ENCODE measurements around the gene DYRK3. TPM values are rescaled to one million over a fixed set of nuclear protein-coding genes. Genes with fewer than 3 reads are reported as not detected.

The DYRK3 gene
- total and polyA plus RNA-seq, 12 donors, result 4.1 to 31.1 (median 20.8) TPM

DNA sequence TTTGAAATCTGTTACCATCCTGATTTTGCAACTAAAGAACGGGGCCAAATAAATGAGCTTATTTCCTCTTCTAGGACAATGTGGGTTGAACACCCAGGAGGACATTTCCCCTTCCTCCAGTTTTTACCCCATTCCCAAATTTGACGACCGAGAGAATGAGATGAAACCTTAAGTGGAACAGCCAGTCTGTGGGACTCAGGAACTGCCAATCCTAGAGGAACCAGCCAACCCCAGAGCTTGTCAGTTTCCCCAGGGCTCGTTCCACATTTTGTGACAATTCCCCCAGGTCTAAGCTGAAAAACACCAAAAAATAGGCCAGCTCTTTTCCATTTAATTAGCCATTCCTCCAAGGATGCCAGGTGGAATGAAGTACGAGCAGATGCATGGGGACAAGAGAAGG lies 28.0 kb downstream of the DYRK3 start:
- no peak for DNase-seq
- peaks cover 0 to 7% (median 0%) of the 10 kb centered on the region in 7 donors for H3K27me3 ChIP-seq
- intact Hi-C loops (cut with DNase I), result no loop called here
- WGBS, 2 donors, result 28 to 30% methylated on average over 5 of the region's 5 CpGs
- H3K4me3 ChIP-seq, result peak overlapping the region in 5 of 10 donors; percentile 0 to 39 (median 29)
- no peaks in the 10 kb centered on the region for H3K36me3 ChIP-seq
- no peaks in the 10 kb centered on the region for H3K9me3 ChIP-seq
- peak overlapping the region; percentile 71 to 96 (median 90) for H3K27ac ChIP-seq
- peaks cover 3 to 83% (median 50%) of the 10 kb centered on the region in 9 donors for H3K4me1 ChIP-seq
- ATAC-seq, result no peak
- TF ChIP-seq, protein P1, sequence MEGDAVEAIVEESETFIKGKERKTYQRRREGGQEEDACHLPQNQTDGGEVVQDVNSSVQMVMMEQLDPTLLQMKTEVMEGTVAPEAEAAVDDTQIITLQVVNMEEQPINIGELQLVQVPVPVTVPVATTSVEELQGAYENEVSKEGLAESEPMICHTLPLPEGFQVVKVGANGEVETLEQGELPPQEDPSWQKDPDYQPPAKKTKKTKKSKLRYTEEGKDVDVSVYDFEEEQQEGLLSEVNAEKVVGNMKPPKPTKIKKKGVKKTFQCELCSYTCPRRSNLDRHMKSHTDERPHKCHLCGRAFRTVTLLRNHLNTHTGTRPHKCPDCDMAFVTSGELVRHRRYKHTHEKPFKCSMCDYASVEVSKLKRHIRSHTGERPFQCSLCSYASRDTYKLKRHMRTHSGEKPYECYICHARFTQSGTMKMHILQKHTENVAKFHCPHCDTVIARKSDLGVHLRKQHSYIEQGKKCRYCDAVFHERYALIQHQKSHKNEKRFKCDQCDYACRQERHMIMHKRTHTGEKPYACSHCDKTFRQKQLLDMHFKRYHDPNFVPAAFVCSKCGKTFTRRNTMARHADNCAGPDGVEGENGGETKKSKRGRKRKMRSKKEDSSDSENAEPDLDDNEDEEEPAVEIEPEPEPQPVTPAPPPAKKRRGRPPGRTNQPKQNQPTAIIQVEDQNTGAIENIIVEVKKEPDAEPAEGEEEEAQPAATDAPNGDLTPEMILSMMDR (IDR thresholded peaks at IDR 0.05), result no peak

DNA sequence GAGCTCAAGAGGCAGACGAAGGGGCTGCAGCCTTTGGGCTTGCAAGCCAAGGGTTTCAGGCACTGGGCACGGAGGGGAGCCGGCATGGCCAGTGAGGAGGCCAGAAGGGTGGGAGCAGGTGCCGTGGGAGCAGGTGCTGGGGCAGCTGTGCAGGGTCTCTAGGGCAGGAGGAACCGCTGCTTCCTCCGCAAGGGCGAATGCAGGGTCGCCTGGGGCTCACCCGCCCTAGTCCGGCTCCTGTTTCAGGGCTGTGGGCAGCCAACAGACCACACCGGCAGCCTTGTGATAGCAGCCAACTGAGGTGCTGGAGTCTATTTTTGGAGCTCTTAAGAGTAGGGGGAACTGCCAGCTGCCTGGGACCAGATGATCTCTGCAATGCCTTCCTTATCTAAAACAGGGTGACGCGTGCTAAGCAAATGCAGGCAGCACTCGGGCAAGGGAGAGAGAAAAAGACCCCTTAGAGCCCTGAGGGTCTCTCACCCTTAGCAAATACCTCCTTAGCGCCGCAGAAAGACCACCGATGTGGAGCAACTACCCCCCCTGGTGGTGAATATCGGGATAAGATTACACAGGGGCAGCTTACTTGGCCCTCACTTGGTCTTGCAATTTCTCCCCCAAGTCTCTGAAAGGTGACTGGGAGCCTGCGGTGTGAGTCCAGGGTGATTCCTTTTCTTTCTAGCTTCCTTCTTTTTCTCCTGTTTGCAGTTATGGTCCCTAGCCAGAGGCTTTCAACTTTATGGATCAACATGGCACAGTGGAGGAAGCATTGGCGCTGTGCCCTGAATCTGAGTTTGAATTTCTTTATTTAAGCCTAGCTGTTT lies 28.7 kb downstream of the DYRK3 start:
- Histone ChIP-seq H3K4me3 (peak overlapping the region in 7 of 10 donors; percentile 6 to 39 (median 29)), H3K4me1 (peaks cover 3 to 76% (median 44%) of the 10 kb centered on the region in 9 donors), H3K9me3 (no peaks in the 10 kb centered on the region), H3K27ac (peak overlapping the region; percentile 71 to 96 (median 90)), H3K36me3 (no peaks in the 10 kb centered on the region), H3K27me3 (peaks cover 0 to 7% (median 0%) of the 10 kb centered on the region in 7 donors)
- WGBS, 2 donors, result 7 to 9% methylated on average over 20 of the region's 20 CpGs
- peak; percentile 63 to 77 for DNase-seq
- TF ChIP-seq, protein P1 (IDR thresholded peaks at IDR 0.05), result peak; percentile 78 to 89 (median 85)
- peak; percentile 64 to 80 (median 77) for ATAC-seq
- intact Hi-C loops (cut with DNase I), result loop anchor here in 7 of 10 donors (1.0 to 2.0 kb wide), 6 partner anchors 21 to 33 kb away; partner anchors contain the start of genes MAPKAPK2 (in 2 of the 7) and DYRK3 (in 1 of the 7)

DNA sequence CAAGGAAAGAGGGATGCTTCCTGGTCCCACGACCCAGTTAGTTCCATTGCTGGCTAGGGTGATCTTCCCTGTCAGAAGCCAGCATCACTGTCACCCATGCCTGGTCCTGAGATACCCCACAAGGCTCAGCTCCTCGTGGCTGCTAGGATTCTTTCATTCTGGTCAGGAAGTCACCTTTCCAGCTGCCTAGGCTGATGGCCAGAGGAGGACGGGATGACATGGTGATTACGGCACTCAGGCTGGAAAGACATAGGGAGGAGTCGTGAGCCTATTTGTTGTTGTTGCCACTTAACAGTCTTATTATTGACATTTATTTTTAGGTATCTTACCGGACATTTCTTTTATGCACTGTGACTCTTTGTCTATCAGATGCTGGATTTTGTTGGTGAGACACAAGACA lies 29.4 kb downstream of the DYRK3 start:
- Histone ChIP-seq H3K27ac (peak overlapping the region; percentile 63 to 96 (median 90)), H3K9me3 (no peaks in the 10 kb centered on the region), H3K4me3 (peak overlapping the region in 8 of 10 donors; percentile 14 to 45 (median 30)), H3K4me1 (peaks cover 3 to 71% (median 38%) of the 10 kb centered on the region in 9 donors), H3K27me3 (peaks cover 0 to 7% (median 0%) of the 10 kb centered on the region in 7 donors), H3K36me3 (no peaks in the 10 kb centered on the region)
- TF ChIP-seq, protein P1 (IDR thresholded peaks at IDR 0.05), result no peak
- ATAC-seq (peak; percentile 41 to 75 (median 66)), DNase-seq (no peak)
- 21 to 28% methylated on average over 6 of the region's 6 CpGs for WGBS, 2 donors
- intact Hi-C loops (cut with DNase I), result loop anchor here in 9 of 10 donors (1.0 to 5.0 kb wide), 7 partner anchors 20 to 33 kb away; partner anchors contain the start of genes MAPKAPK2 (in 2 of the 9) and DYRK3 (in 1 of the 9)

DNA sequence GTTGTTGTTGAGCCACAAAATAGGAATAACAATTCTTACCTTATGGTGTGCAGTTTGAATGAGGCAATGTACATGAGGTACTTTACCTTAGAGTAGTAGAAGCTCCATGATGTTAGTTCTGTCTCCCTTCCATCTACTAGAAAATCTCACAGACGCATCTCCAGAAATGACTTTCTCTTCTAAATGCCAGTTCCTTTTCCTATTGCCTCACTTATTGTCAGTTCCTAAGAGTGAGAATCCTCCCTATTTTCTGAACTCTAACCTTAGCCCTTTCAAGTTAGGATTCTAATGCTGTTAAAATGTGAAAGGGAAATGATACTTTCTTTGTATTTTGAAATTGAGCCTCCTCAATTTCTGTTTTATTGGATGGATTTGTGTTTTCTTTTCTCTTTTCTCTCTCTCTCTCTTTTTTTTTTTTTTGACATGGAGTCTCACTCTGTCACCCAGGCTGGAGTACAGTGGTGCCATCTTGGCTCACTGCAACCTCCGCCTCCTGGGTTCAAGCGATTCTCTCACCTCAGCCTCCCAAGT lies 30.8 kb downstream of the DYRK3 start:
- Histone ChIP-seq H3K4me3 (peak overlapping the region in 8 of 10 donors; percentile 13 to 45 (median 28)), H3K36me3 (no peaks in the 10 kb centered on the region), H3K4me1 (peaks cover 3 to 59% (median 30%) of the 10 kb centered on the region in 9 donors), H3K27ac (peak overlapping the region; percentile 63 to 96 (median 90)), H3K9me3 (no peaks in the 10 kb centered on the region), H3K27me3 (peaks cover 0 to 7% (median 0%) of the 10 kb centered on the region in 7 donors)
- WGBS, 2 donors, result 80 to 90% methylated on average over 3 of the region's 3 CpGs
- TF ChIP-seq, protein P1 (IDR thresholded peaks at IDR 0.05), result no peak
- no peak for DNase-seq
- ATAC-seq, result no peak
- intact Hi-C loops (cut with DNase I), result loop anchor here in 2 of 10 donors (5.0 kb wide), 1 partner anchor 34 kb away; no protein-coding TSS in a partner anchor

Measured in heart right ventricle (tissue), 16 donors.